PC-3 (cell line): ENCODE measurements around the gene MPND. TPM values are rescaled to one million over a fixed set of nuclear protein-coding genes. Genes with fewer than 3 reads are reported as not detected.

Source experiments
- ATAC-seq: fragments of 200-7000 bp; cut with Tn5 transposase; 2 replicates; pipeline ENCODE4 v1.9.1; 2020; ENCODE audit warnings: mild to moderate bottlenecking, moderate library complexity
- BruUV-seq: library from RNA; stranded (reverse); fragments of 400-500 nt; replicated peaks from 2 replicates; lab custom pipeline; 2021; lab: Mats Ljungman, UMichigan
- CTCF ChIA-PET: fragments of 300-600 bp; sonication (Branson Sonifier 250); formaldehyde crosslinking; loops from one replicate; lab custom pipeline; 2022; ENCODE audit warnings: antibody characterized with exemption; lab: Charles Lee
- POLR2A ChIA-PET: fragments of 300-600 bp; sonication (Branson Sonifier 250); formaldehyde crosslinking; loops from one replicate; lab custom pipeline; 2022; ENCODE audit warnings: antibody characterized with exemption; ENCODE audit not compliant: unreplicated experiment; lab: Charles Lee
- DNase-seq: peaks from one replicate; pipeline ENCODE4 v3.0.0-alpha.2; 2015
- H2AFZ ChIP-seq: fragments of 300-600 bp; sonication (generic); 2 replicates; pipeline ENCODE4 v1.6.0; 2016; ENCODE audit warnings: antibody characterized with exemption, low read length
- H3F3A ChIP-seq: fragments of 300-600 bp; sonication (generic); one replicate; pipeline ENCODE4 v1.6.0; 2017; ENCODE audit warnings: antibody characterized with exemption, low read length, control low read depth, mild to moderate bottlenecking; ENCODE audit not compliant: unreplicated experiment
- H3K27ac ChIP-seq: fragments of 300-600 bp; sonication (generic); 2 replicates; pipeline ENCODE4 v1.5.1; 2016; ENCODE audit warnings: mild to moderate bottlenecking, low read length
- H3K27me3 ChIP-seq: fragments of 300-600 bp; sonication (generic); 2 replicates; pipeline ENCODE4 v1.6.1; 2016; ENCODE audit warnings: low read length, mixed read lengths
- H3K36me3 ChIP-seq: fragments of 300-600 bp; sonication (generic); 2 replicates; pipeline ENCODE4 v1.6.1; 2016; ENCODE audit warnings: low read depth, mixed run types, low read length, mixed read lengths
- H3K4me1 ChIP-seq: fragments of 300-600 bp; sonication (generic); 2 replicates; pipeline ENCODE4 v1.5.1; 2016; ENCODE audit warnings: low read length; ENCODE audit not compliant: insufficient read depth
- H3K4me2 ChIP-seq: fragments of 300-600 bp; sonication (generic); 2 replicates; pipeline ENCODE4 v1.6.0; 2016; ENCODE audit warnings: low read length
- H3K4me3 ChIP-seq: fragments of 300-600 bp; sonication (generic); 2 replicates; pipeline ENCODE4 v1.5.1; 2016; ENCODE audit warnings: mild to moderate bottlenecking, low read length, mixed read lengths
- H3K79me2 ChIP-seq: fragments of 300-600 bp; sonication (generic); 2 replicates; pipeline ENCODE4 v1.6.1; 2017; ENCODE audit warnings: low read length, mixed read lengths
- H3K9ac ChIP-seq: fragments of 300-600 bp; sonication (generic); 2 replicates; pipeline ENCODE4 v1.6.0; 2016; ENCODE audit warnings: mild to moderate bottlenecking, low read length
- H3K9me2 ChIP-seq: fragments of 300-600 bp; sonication (generic); replicated peaks from 2 replicates; pipeline ENCODE4 v1.6.1; 2016; ENCODE audit warnings: mixed run types, low read length, mixed read lengths
- H3K9me3 ChIP-seq: fragments of 300-600 bp; sonication (generic); 2 replicates; pipeline ENCODE4 v1.6.1; 2016; ENCODE audit warnings: low read length, mixed read lengths
- H4K20me1 ChIP-seq: fragments of 300-600 bp; sonication (generic); 2 replicates; pipeline ENCODE4 v1.6.1; 2016; ENCODE audit warnings: low read length, mixed read lengths
- CTCF ChIP-seq: fragments of 300-600 bp; sonication (generic); conservative IDR thresholded peaks from 2 replicates; pipeline ENCODE4 v1.5.1; 2017; ENCODE audit warnings: antibody characterized with exemption, low read depth, mild to moderate bottlenecking, low read length
- EZH2 ChIP-seq: fragments of 300-600 bp; sonication (generic); IDR thresholded peaks from one replicate; pipeline ENCODE4 v1.6.1; 2017; ENCODE audit warnings: antibody characterized with exemption, mild to moderate bottlenecking, low read length; ENCODE audit not compliant: unreplicated experiment
- EZH2phosphoT487 ChIP-seq: fragments of 300-600 bp; sonication (generic); IDR thresholded peaks from 2 replicates; pipeline ENCODE4 v1.6.1; 2018; ENCODE audit warnings: mild to moderate bottlenecking, antibody characterized with exemption, low read length, borderline replicate concordance
- intact Hi-C: fragments of 100-400 bp; cut with micrococcal nuclease; formaldehyde crosslinking; loops from 2 replicates; pipeline ENCODE4 v1.9.0; 2023
- total RNA-seq: library from RNA; depleted of rRNA; stranded (reverse); fragments of >200 nt; gene quantifications from 2 replicates; pipeline ENCODE4 v1.2.3, GENCODE V29; 2014

Gene MPND
- total RNA-seq, 1 experiment from 2014 or later, result 5.6 TPM

GRCh38 chr19:4376028-4376670 lies 32.8 kb downstream of the MPND start:
- Histone ChIP-seq H4K20me1 (no peaks in the 10 kb centered on the region), H3K9me2 (no peaks in the 10 kb centered on the region), H3K79me2 (peaks cover 63% of the 10 kb centered on the region), H3K9ac (peak overlapping the region; percentile 88; the same call in 1 of the 2 replicates), H3K4me1 (peaks cover 73% of the 10 kb centered on the region), H3K27ac (peak overlapping the region; percentile 99), H2AFZ (no peak overlapping the region), H3F3A (peaks cover 7% of the 10 kb centered on the region), H3K27me3 (no peaks in the 10 kb centered on the region), H3K9me3 (no peaks in the 10 kb centered on the region), H3K4me2 (peak overlapping the region; percentile 85), H3K36me3 (no peaks in the 10 kb centered on the region), H3K4me3 (peak overlapping the region; percentile 44; the same call in 1 of the 2 replicates)
- CTCF ChIA-PET, result interaction anchor here (0.5 to 2.2 kb wide), 4 partner anchors 24 to 278 kb away, joined by 5 to 16 read pairs (median 8); partner anchors contain the start of genes CHAF1A and SH3GL1
- no peak for ATAC-seq
- no TSS peak for BruUV-seq
- peak; percentile 45 for DNase-seq
- no peak for TF ChIP-seq CTCF
- TF ChIP-seq EZH2, result no peak
- TF ChIP-seq EZH2phosphoT487, result no peak
- POLR2A ChIA-PET, result interaction anchor here (0.5 kb wide), 1 partner anchor 80 kb away, joined by 4 read pairs; no protein-coding TSS in a partner anchor
- intact Hi-C loops, result no loop called here

- DNase-seq (no peak), ATAC-seq (no peak)
- H3K79me2 ChIP-seq, result peaks cover 58% of the 10 kb centered on the region
- H3F3A ChIP-seq, result peaks cover 7% of the 10 kb centered on the region
- H2AFZ ChIP-seq, result no peak overlapping the region
- no peaks in the 10 kb centered on the region for H3K36me3 ChIP-seq
- H3K4me1 ChIP-seq, result peaks cover 73% of the 10 kb centered on the region
- ChIA-PET POLR2A (no interaction called here), CTCF (interaction anchor here (0.5 to 1.2 kb wide), 2 partner anchors 23 to 277 kb away, joined by 5 to 16 read pairs; partner anchors contain the start of gene SH3GL1)
- H3K9me3 ChIP-seq, result no peaks in the 10 kb centered on the region
- BruUV-seq, result no TSS peak
- intact Hi-C loops, result no loop called here
- H4K20me1 ChIP-seq, result no peaks in the 10 kb centered on the region
- peak overlapping the region; percentile 99 for H3K27ac ChIP-seq
- H3K9me2 ChIP-seq, result no peaks in the 10 kb centered on the region
- H3K27me3 ChIP-seq, result no peaks in the 10 kb centered on the region
- peak overlapping the region; percentile 44; the same call in 1 of the 2 replicates for H3K4me3 ChIP-seq
- peak overlapping the region; percentile 85 for H3K4me2 ChIP-seq
- peak overlapping the region; percentile 88 for H3K9ac ChIP-seq
- TF ChIP-seq EZH2phosphoT487, result no peak
- no peak for TF ChIP-seq EZH2
- no peak for TF ChIP-seq CTCF
Observed at GRCh38 chr19:4376671-4376990, 33.3 kb downstream of the MPND start.
